Panc1 (cell line): ENCODE measurements around the gene NMUR1. TPM values are rescaled to one million over a fixed set of nuclear protein-coding genes. Genes with fewer than 3 reads are reported as not detected.
"Not testable (repeated sequence)": the region's sequence is repeated elsewhere in the genome, so short reads cannot be mapped to it uniquely, and the experiment has no call there.

Source experiments
- ATAC-seq: fragments of 200-7000 bp; cut with Tn5 transposase; 2 replicates; pipeline ENCODE4 v1.9.1; 2020; ENCODE audit warnings: mild to moderate bottlenecking, moderate library complexity
- BruUV-seq: library from RNA; stranded (reverse); fragments of 400-500 nt; replicated peaks from 2 replicates; lab custom pipeline; 2021; lab: Mats Ljungman, UMichigan
- CTCF ChIA-PET: fragments of 300-600 bp; sonication (Branson Sonifier 250); formaldehyde crosslinking; loops from one replicate; lab custom pipeline; 2022; ENCODE audit warnings: antibody characterized with exemption; lab: Charles Lee
- POLR2A ChIA-PET: fragments of 300-600 bp; sonication (Branson Sonifier 250); formaldehyde crosslinking; loops from one replicate; lab custom pipeline; 2022; ENCODE audit warnings: antibody characterized with exemption; lab: Charles Lee
- DNase-seq: peaks from one replicate; pipeline ENCODE4 v3.0.0-alpha.2; 2010; ENCODE audit warnings: low read depth, low spot score
- H3K27ac ChIP-seq: 2 replicates; pipeline ENCODE4 v1.5.1; 2011; ENCODE audit warnings: mild to moderate bottlenecking, low read length, inconsistent platforms
- H3K27me3 ChIP-seq: fragments of 200-500 bp; sonication (Bioruptor generic); 2 replicates; pipeline ENCODE4 v1.6.0; 2014; ENCODE audit warnings: low read length, inconsistent platforms; ENCODE audit not compliant: control insufficient read depth, insufficient read depth
- H3K36me3 ChIP-seq: fragments of 200-500 bp; sonication (Bioruptor generic); 2 replicates; pipeline ENCODE4 v1.5.1; 2014; ENCODE audit warnings: inconsistent platforms, mild to moderate bottlenecking, low read length, moderate library complexity; ENCODE audit not compliant: control insufficient read depth, insufficient read depth
- H3K4me1 ChIP-seq: 2 replicates; pipeline ENCODE4 v1.5.1; 2011; ENCODE audit warnings: inconsistent platforms, mild to moderate bottlenecking, low read length, moderate library complexity; ENCODE audit not compliant: control insufficient read depth, insufficient read depth
- H3K4me3 ChIP-seq, 2 experiments: 2 replicates each; pipeline ENCODE4 v1.5.1; 2011 to 2012; ENCODE audit warnings: low read depth in 2 of 2, low read length in 2 of 2, mild to moderate bottlenecking in 2 of 2, inconsistent platforms in 1 of 2, moderate library complexity in 1 of 2
- H3K9me3 ChIP-seq: fragments of 200-500 bp; sonication (Bioruptor generic); 2 replicates; pipeline ENCODE4 v1.5.1; 2014; ENCODE audit warnings: low read depth, mild to moderate bottlenecking, inconsistent platforms, low read length, moderate library complexity; ENCODE audit not compliant: control insufficient read depth, insufficient read depth
- CTCF ChIP-seq: fragments of 450-650 bp; IDR thresholded peaks from 2 replicates; pipeline ENCODE4 v1.5.1; 2017; ENCODE audit warnings: mild to moderate bottlenecking
- POLR2AphosphoS5 ChIP-seq: IDR thresholded peaks from 2 replicates; pipeline ENCODE4 v1.6.1; 2012; ENCODE audit warnings: mild to moderate bottlenecking, low read depth, low read length, moderate library complexity
- REST ChIP-seq, 2 experiments: IDR thresholded peaks; 2 replicates each; pipeline ENCODE4 v1.6.1; 2011 to 2012; ENCODE audit warnings: low read depth in 2 of 2, control low read depth in 1 of 2, low read length in 1 of 2, mild to moderate bottlenecking in 1 of 2, moderate library complexity in 1 of 2; ENCODE audit not compliant: insufficient read depth in 1 of 2
- SIN3A ChIP-seq: IDR thresholded peaks from 2 replicates; pipeline ENCODE4 v1.6.1; 2012; ENCODE audit warnings: low read depth, mild to moderate bottlenecking, low read length, moderate library complexity, borderline replicate concordance; ENCODE audit not compliant: insufficient read depth
- TCF7L2 ChIP-seq: IDR thresholded peaks from 2 replicates; pipeline ENCODE4 v1.6.1; 2011; ENCODE audit warnings: mild to moderate bottlenecking, low read depth, low read length, inconsistent platforms
- in situ Hi-C: cut with HindIII; loops from 2 replicates; pipeline ENCODE4 v1.10.0; 2016; ENCODE audit warnings: low sequenced_read_pairs, low pct_unique_long_range_greater_than_20kb
- intact Hi-C: fragments of 100-400 bp; cut with micrococcal nuclease; formaldehyde crosslinking; loops from one replicate; pipeline ENCODE4 v1.10.0; 2022; ENCODE audit not compliant: unreplicated experiment
- total RNA-seq: library from RNA; stranded (reverse); gene quantifications from one replicate; pipeline ENCODE4 v1.2.1, GENCODE V29; 2021; ENCODE audit not compliant: unreplicated experiment

NMUR1 gene
- total RNA-seq, 1 experiment from 2014 or later, result 0.28 TPM

GRCh38 chr2:231557571-231558217 lies 27.4 kb upstream of the NMUR1 start:
- POLR2A ChIA-PET, result interaction anchor here (0.7 kb wide), 1 partner anchor 116 kb away, joined by 4 read pairs; no protein-coding TSS in a partner anchor
- intact Hi-C loops, result loop anchor here (2.0 to 5.0 kb wide), 2 partner anchors 40 to 75 kb away; no protein-coding TSS in a partner anchor
- no peak overlapping the region for H3K4me3 ChIP-seq
- DNase-seq, result peak; percentile 50
- no peaks in the 10 kb centered on the region; the same call in none of the 2 replicates for H3K4me1 ChIP-seq
- H3K27me3 ChIP-seq, result no peaks in the 10 kb centered on the region
- peak; percentile 70; the same call in 1 of the 2 replicates for TF ChIP-seq CTCF
- no peak for TF ChIP-seq TCF7L2
- CTCF ChIA-PET, result interaction anchor here (0.6 to 1.0 kb wide), 5 partner anchors 30 to 207 kb away, joined by 3 to 5 read pairs (median 4); no protein-coding TSS in a partner anchor
- peak; percentile 97 for ATAC-seq
- peaks cover 8% of the 10 kb centered on the region; the same call in 1 of the 2 replicates for H3K9me3 ChIP-seq
- H3K36me3 ChIP-seq, result no peaks in the 10 kb centered on the region
- in situ Hi-C loops, result no loop called here
- BruUV-seq, result no TSS peak
- H3K27ac ChIP-seq, result no peak overlapping the region

GRCh38 chr2:231556981-231557380 lies 26.7 kb upstream of the NMUR1 start:
- POLR2A ChIA-PET, result no interaction called here
- Histone ChIP-seq H3K4me1 (no peaks in the 10 kb centered on the region; the same call in none of the 2 replicates), H3K27ac (no peak overlapping the region), H3K9me3 (peaks cover 12% of the 10 kb centered on the region; the same call in 1 of the 2 replicates), H3K27me3 (no peaks in the 10 kb centered on the region), H3K36me3 (no peaks in the 10 kb centered on the region), H3K4me3 (no peak overlapping the region)
- TF ChIP-seq REST (IDR thresholded peaks at IDR 0.05; ENCODE audit: insufficient read depth in 1 of 2, low read depth in 2 of 2, low read length in 1 of 2), result no peak
- no peak for TF ChIP-seq TCF7L2
- no peak for TF ChIP-seq SIN3A
- TF ChIP-seq CTCF, result no peak
- no peak for TF ChIP-seq POLR2AphosphoS5
- in situ Hi-C loops, result no loop called here
- intact Hi-C loops, result loop anchor here (5.0 kb wide), 1 partner anchor 40 kb away; no protein-coding TSS in a partner anchor
- ATAC-seq (peak; percentile 6; the same call in 1 of the 2 replicates), DNase-seq (no peak)
- CTCF ChIA-PET, result interaction anchor here (0.5 kb wide), 1 partner anchor 21 kb away, joined by 3 read pairs; no protein-coding TSS in a partner anchor
- BruUV-seq, result no TSS peak

- CTCF ChIA-PET, result interaction anchor here (0.5 to 2.0 kb wide), 2 partner anchors 22 to 74 kb away, joined by 3 to 4 read pairs; no protein-coding TSS in a partner anchor
- H3K27ac ChIP-seq, DNase-seq, BruUV-seq, ATAC-seq, H3K4me1 ChIP-seq, H3K4me3 ChIP-seq, in situ Hi-C loops, H3K27me3 ChIP-seq, H3K36me3 ChIP-seq, POLR2A ChIA-PET: not testable (repeated sequence)
- intact Hi-C loops, result loop anchor here (5.0 kb wide), 1 partner anchor 39 kb away; no protein-coding TSS in a partner anchor
- H3K9me3 ChIP-seq, result peaks cover 12% of the 10 kb centered on the region; the same call in 1 of the 2 replicates
These were observed 26.3 kb upstream of the NMUR1 start for GRCh38 chr2:231556496-231556895.
